ENCODE measurements around the gene RAVER2. TPM values are rescaled to one million over a fixed set of nuclear protein-coding genes. Genes with fewer than 3 reads are reported as not detected.

The RAVER2 gene
- total RNA-seq, 1 donor from 2014 or later: 0.11 TPM

- DNase-seq (ENCODE audit: low read depth): no peak
Observed at GRCh38 chr1:64845831-64846425, 101.1 kb downstream of the RAVER2 start.

- no peak for DNase-seq (ENCODE audit: low read depth)
Observed at GRCh38 chr1:64846573-64847430, 101.9 kb downstream of the RAVER2 start.

DNA sequence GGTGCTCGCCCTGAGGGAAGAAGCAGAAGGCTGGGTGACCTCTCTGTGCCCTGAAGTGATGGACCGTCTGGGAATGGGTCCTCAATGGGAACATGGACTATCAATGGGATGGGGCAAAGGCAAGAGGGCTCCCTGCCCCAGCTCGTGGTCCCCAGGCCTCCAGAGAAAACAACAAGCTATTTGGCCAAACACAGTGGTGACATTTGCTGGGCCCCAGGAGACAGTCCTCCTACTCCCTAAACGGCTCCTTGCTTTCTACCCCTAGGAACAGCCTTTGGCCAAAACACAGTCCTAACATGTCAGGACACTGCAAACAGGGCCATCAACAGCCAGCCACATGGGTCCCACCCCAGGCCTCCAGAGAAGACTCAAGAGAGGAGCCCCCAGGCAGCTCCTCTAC, 102.8 kb downstream of the RAVER2 start:
- no peak for DNase-seq (ENCODE audit: low read depth)

- DNase-seq (ENCODE audit: low read depth): no peak
Observed at GRCh38 chr1:64848136-64848535, 103.3 kb downstream of the RAVER2 start.

DNA sequence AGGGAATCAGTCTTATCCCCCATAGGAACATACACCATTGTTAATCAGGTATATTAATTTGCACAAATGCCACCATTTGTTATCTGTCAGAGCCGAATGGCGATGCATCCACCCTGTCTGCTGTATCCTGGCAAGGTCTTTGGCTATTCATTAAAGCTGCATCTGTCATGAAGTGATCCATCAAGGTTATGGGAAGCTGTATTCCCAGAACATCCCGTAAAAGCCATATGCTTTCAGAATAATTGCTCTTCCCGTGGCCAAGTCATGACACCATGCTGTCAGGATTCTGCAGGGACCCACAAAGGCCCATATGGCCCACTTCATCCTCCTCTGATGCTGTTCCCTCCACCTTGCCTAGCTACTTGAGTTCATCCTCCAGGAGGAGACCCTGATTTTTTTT, 103.9 kb downstream of the RAVER2 start:
- no peak for DNase-seq (ENCODE audit: low read depth)

GRCh38 chr1:64849942-64850341, 105.1 kb downstream of the RAVER2 start:
- no peak for DNase-seq (ENCODE audit: low read depth)

DNA sequence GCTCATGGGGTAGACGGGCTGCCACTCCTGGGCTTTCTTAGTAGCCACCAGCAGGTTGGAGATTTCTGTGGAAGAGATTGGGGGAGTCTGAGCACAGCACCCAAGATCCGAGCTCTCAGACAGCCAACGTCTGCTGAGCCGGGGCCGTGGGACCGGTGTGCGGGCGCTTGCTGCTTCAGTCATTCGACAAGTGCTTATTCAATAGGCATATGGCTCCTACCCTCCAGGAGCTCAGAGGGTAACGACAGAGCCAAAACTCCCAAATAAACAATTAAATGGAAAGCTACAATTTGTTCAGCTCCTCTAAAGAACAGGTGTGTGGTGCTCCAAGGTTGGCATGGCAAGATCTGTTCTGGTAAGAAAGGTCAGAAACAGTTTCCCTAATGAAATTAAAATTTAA, 106.0 kb downstream of the RAVER2 start:
- no peak for DNase-seq (ENCODE audit: low read depth)

- DNase-seq (ENCODE audit: low read depth): no peak
Observed at GRCh38 chr1:64851664-64852063, 106.8 kb downstream of the RAVER2 start.

DNA sequence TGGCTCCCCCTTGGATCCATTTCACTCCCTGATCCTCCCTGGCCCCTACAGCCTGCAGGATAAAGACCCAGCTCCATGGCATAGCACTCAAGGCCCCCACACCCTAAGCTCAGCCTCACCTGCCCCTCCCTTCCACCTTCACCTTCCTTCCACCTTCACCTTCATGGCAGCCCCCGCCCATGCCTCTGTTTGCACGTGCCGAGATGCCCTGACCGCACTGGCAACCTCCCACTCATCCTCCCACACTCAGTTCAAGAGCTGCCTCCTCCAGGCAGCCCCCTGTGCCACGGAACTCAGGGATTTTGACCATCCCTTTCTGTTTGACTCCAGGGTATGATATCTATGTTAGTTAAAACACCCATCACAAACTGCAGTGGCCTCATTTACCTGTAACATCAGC, 109.8 kb downstream of the RAVER2 start:
- no peak for DNase-seq (ENCODE audit: low read depth)

DNA sequence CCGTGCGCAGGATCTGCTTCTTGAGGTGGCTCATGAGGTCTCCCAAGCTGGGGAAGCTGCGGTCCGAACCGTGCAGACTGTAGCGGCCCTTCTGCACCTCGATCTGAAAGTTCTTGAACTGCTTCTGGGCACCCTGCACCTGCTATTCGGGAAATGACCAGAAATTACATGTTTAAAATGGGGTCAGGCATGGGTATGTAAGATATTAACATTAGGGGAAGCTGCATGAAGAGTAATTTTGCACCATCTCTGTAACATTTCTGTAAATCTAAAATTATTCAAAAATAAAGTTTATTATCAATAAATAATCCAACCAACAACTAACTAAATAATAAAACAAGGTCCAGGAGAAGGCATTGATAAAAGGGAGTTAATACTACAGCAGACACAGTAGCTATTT, 110.7 kb downstream of the RAVER2 start:
- no peak for DNase-seq (ENCODE audit: low read depth)

DNA sequence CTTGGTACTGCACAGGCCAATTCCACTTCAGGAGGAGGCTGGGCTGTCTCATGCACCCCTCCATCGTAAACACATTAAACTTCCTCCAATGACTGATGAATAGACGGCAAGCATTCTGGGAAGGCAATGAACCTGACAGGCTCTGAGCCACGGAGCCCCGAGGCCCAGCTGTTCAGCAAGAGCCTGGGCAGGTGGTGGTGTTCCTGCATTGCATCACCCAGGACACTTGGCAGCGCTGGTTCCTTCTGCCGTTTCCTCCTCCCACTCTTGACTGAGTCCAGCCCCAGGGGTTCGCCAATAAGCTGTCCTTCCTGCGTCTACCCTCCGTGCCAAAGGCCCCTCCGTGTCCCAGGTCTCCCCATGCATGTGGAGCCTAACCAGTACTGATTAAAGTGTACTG, 111.7 kb downstream of the RAVER2 start:
- peak; percentile 30 for DNase-seq (ENCODE audit: low read depth)

DNA sequence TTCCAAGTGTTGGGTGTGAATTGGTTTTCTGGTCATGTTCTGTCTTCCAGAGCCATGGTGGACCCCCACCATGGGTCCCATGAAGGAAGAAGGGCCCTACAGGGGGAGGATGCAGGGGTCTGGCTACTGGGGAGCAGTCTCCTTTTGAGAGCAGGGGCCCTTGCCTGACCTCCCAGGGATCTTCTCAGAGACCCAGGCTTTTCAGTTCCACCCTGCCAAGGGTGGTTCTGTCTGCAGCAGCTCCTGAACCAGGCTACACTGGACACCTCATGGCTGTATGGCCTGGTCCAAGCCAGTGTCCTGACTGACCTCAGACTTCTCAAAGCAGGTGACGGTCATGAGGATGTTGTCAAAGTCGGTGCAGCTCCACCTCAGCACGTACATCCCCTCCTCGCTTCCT, 112.5 kb downstream of the RAVER2 start:
- DNase-seq (ENCODE audit: low read depth): no peak

- peak; percentile 39 for DNase-seq (ENCODE audit: low read depth)
Observed at GRCh38 chr1:64861611-64862010, 116.7 kb downstream of the RAVER2 start.

GRCh38 chr1:64864018-64864940, 119.4 kb downstream of the RAVER2 start:
- no peak for DNase-seq (ENCODE audit: low read depth)

- DNase-seq (ENCODE audit: low read depth): no peak
Observed at GRCh38 chr1:64865105-64865757, 120.4 kb downstream of the RAVER2 start.

- DNase-seq (ENCODE audit: low read depth): no peak
Observed at GRCh38 chr1:64866689-64867088, 121.8 kb downstream of the RAVER2 start.

DNA sequence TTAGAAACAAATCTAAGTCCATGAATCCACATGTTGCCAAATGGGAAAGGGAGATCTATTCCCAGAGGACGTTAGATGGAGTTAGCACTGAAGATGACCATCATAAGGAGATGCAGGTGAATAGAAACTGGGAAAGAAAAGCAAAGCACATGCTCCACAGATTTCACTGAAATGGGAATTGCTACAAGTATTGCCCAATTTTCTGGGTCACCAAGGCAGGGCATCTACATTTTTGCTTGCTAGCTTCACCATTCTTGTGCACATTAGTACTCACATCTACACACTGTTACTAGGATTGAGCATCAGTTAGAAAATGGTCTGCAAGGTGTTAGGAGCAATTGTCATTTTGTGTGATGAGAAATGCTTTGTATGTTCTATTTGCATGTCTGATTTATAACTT, 122.4 kb downstream of the RAVER2 start:
- no peak for DNase-seq (ENCODE audit: low read depth)

GRCh38 chr1:64871256-64871655, 126.4 kb downstream of the RAVER2 start:
- no peak for DNase-seq (ENCODE audit: low read depth)

DNA sequence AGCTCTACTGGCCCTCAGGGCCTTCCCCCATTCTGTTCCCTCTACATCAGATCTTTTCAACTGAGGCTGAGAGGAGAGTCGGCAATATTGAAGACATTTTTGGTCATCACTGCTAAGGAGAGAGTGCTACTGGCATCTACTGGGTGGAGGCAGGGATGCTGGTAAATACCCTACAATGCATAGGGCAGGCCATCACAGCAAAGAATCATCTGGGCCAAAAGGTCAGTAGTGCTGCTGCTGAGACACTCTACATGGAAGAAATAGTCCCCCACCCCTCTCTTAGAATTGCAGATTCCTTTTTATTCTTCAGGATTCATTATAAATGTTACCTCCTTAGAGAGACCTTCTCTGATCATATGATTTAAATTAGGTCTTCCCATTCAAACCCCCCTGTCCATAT, 127.2 kb downstream of the RAVER2 start:
- DNase-seq (ENCODE audit: low read depth): no peak

GRCh38 chr1:64873576-64873975, 128.7 kb downstream of the RAVER2 start:
- DNase-seq (ENCODE audit: low read depth): peak; percentile 61

- DNase-seq (ENCODE audit: low read depth): no peak
Observed at GRCh38 chr1:64874666-64875065, 129.8 kb downstream of the RAVER2 start.
